ENCODE measurements around the gene CCDC93. TPM values are rescaled to one million over a fixed set of nuclear protein-coding genes. Genes with fewer than 3 reads are reported as not detected.

CCDC93 gene
- total RNA-seq, 1 experiment from 2014 or later: 27.2 TPM

- no TSS peak for BruUV-seq (replicated peaks)
- Histone ChIP-seq H3K27me3 (replicated peaks; ENCODE audit: insufficient read depth, low read depth, low read length, poor library complexity) (no peaks in the 10 kb centered on the region), H3K4me1 (ENCODE audit: insufficient read depth, low read length, poor library complexity, severe bottlenecking) (no peaks in the 10 kb centered on the region), H3K9me3 (ENCODE audit: low read depth, low read length, poor library complexity, severe bottlenecking) (no peaks in the 10 kb centered on the region), H3K36me3 (ENCODE audit: insufficient read depth, low read length, poor library complexity, severe bottlenecking) (peaks cover 20% of the 10 kb centered on the region), H3K4me3 (ENCODE audit: low read depth, low read length, poor library complexity, severe bottlenecking) (no peak overlapping the region), H3K27ac (ENCODE audit: low read depth, low read length, poor library complexity, severe bottlenecking) (no peak overlapping the region)
- no peak for TF ChIP-seq EZH2 (IDR thresholded peaks at IDR 0.05; ENCODE audit: borderline replicate concordance, low read depth, low read length, poor library complexity, severe bottlenecking)
- CTCF ChIA-PET: no interaction called here
- no peak for DNase-seq (ENCODE audit: low spot score)
- POLR2A ChIA-PET (ENCODE audit: low non-redundant PET): no interaction called here
- intact Hi-C loops (cut with micrococcal nuclease; ENCODE audit: unreplicated experiment): no loop called here
Observed at GRCh38 chr2:117957616-117958015, 56.3 kb downstream of the CCDC93 start.

- Histone ChIP-seq H3K27ac (ENCODE audit: low read depth, low read length, poor library complexity, severe bottlenecking) (no peak overlapping the region), H3K4me1 (ENCODE audit: insufficient read depth, low read length, poor library complexity, severe bottlenecking) (no peaks in the 10 kb centered on the region), H3K36me3 (ENCODE audit: insufficient read depth, low read length, poor library complexity, severe bottlenecking) (peaks cover 29% of the 10 kb centered on the region), H3K9me3 (ENCODE audit: low read depth, low read length, poor library complexity, severe bottlenecking) (no peaks in the 10 kb centered on the region), H3K27me3 (replicated peaks; ENCODE audit: insufficient read depth, low read depth, low read length, poor library complexity) (no peaks in the 10 kb centered on the region), H3K4me3 (ENCODE audit: low read depth, low read length, poor library complexity, severe bottlenecking) (no peak overlapping the region)
- no TSS peak for BruUV-seq (replicated peaks)
- no peak for DNase-seq (ENCODE audit: low spot score)
- POLR2A ChIA-PET (ENCODE audit: low non-redundant PET): no interaction called here
- CTCF ChIA-PET: interaction anchor here (1.1 kb wide), 1 partner anchor 47 kb away, joined by 6 read pairs; no protein-coding TSS in a partner anchor
- intact Hi-C loops (cut with micrococcal nuclease; ENCODE audit: unreplicated experiment): no loop called here
- TF ChIP-seq CTCF (conservative IDR thresholded peaks at IDR 0.05; ENCODE audit: low read depth, low read length) (peak; percentile 37; the same call in 1 of the 2 replicates), EZH2 (IDR thresholded peaks at IDR 0.05; ENCODE audit: borderline replicate concordance, low read depth, low read length, poor library complexity, severe bottlenecking) (no peak)
Observed at GRCh38 chr2:117956036-117956796, 57.7 kb downstream of the CCDC93 start.

GRCh38 chr2:117953231-117953630 lies 60.6 kb downstream of the CCDC93 start:
- CTCF ChIA-PET: no interaction called here
- POLR2A ChIA-PET (ENCODE audit: low non-redundant PET): no interaction called here
- Histone ChIP-seq H3K36me3 (ENCODE audit: insufficient read depth, low read length, poor library complexity, severe bottlenecking) (peaks cover 32% of the 10 kb centered on the region), H3K4me3 (ENCODE audit: low read depth, low read length, poor library complexity, severe bottlenecking) (no peak overlapping the region), H3K4me1 (ENCODE audit: insufficient read depth, low read length, poor library complexity, severe bottlenecking) (no peaks in the 10 kb centered on the region), H3K27ac (ENCODE audit: low read depth, low read length, poor library complexity, severe bottlenecking) (no peak overlapping the region), H3K27me3 (replicated peaks; ENCODE audit: insufficient read depth, low read depth, low read length, poor library complexity) (no peaks in the 10 kb centered on the region), H3K9me3 (ENCODE audit: low read depth, low read length, poor library complexity, severe bottlenecking) (no peaks in the 10 kb centered on the region)
- no TSS peak for BruUV-seq (replicated peaks)
- TF ChIP-seq EZH2 (IDR thresholded peaks at IDR 0.05; ENCODE audit: borderline replicate concordance, low read depth, low read length, poor library complexity, severe bottlenecking): no peak
- no peak for TF ChIP-seq CTCF (conservative IDR thresholded peaks at IDR 0.05; ENCODE audit: low read depth, low read length)
- no peak for DNase-seq (ENCODE audit: low spot score)
- intact Hi-C loops (cut with micrococcal nuclease; ENCODE audit: unreplicated experiment): no loop called here

- Histone ChIP-seq H3K36me3 (ENCODE audit: insufficient read depth, low read length, poor library complexity, severe bottlenecking) (peaks cover 29% of the 10 kb centered on the region), H3K27ac (ENCODE audit: low read depth, low read length, poor library complexity, severe bottlenecking) (no peak overlapping the region), H3K4me1 (ENCODE audit: insufficient read depth, low read length, poor library complexity, severe bottlenecking) (no peaks in the 10 kb centered on the region), H3K27me3 (replicated peaks; ENCODE audit: insufficient read depth, low read depth, low read length, poor library complexity) (no peaks in the 10 kb centered on the region), H3K9me3 (ENCODE audit: low read depth, low read length, poor library complexity, severe bottlenecking) (no peaks in the 10 kb centered on the region), H3K4me3 (ENCODE audit: low read depth, low read length, poor library complexity, severe bottlenecking) (no peak overlapping the region)
- no peak for DNase-seq (ENCODE audit: low spot score)
- POLR2A ChIA-PET (ENCODE audit: low non-redundant PET): no interaction called here
- CTCF ChIA-PET: no interaction called here
- intact Hi-C loops (cut with micrococcal nuclease; ENCODE audit: unreplicated experiment): no loop called here
- TF ChIP-seq CTCF (conservative IDR thresholded peaks at IDR 0.05; ENCODE audit: low read depth, low read length) (no peak), EZH2 (IDR thresholded peaks at IDR 0.05; ENCODE audit: borderline replicate concordance, low read depth, low read length, poor library complexity, severe bottlenecking) (no peak)
- BruUV-seq (replicated peaks): no TSS peak
Observed at GRCh38 chr2:117952701-117953100, 61.2 kb downstream of the CCDC93 start.

Measured in A673 (cell line).